Cardiac fibroblast (primary cell): ENCODE measurements around the gene TPD52L3.
A peak's percentile ranks its signal among the peaks of the same experiment; 100 is the strongest.

Source experiments
- DNase-seq, 2 donors: peaks; one replicate each; pipeline versions ENCODE4 v3.0.0 to v3.0.0-alpha.2; 2010; ENCODE audit warnings: low read depth in 2 of 2
- H3K4me3 ChIP-seq, 2 donors: replicated peaks in 1 of 2; 1 replicate in 1 of 2; 2 replicates in 1 of 2; pipeline ENCODE4 v1.5.1; 2011; ENCODE audit warnings: low read depth in 2 of 2, low read length in 2 of 2, mild to moderate bottlenecking in 2 of 2, moderate library complexity in 1 of 2
- CTCF ChIP-seq: IDR thresholded peaks from one replicate; pipeline ENCODE4 v1.5.1; 2011; ENCODE audit warnings: low read depth, mild to moderate bottlenecking, low read length, inconsistent platforms

The TPD52L3 gene

GRCh38 chr9:6356904-6357303 lies 28.7 kb downstream of the TPD52L3 start:
- no peak for TF ChIP-seq CTCF
- DNase-seq, result no peak
- H3K4me3 ChIP-seq, result no peak overlapping the region

- DNase-seq, result peak; percentile 20 to 49
- H3K4me3 ChIP-seq, result no peak overlapping the region
- no peak for TF ChIP-seq CTCF
Measured at GRCh38 chr9:6367128-6367890, 39.1 kb downstream of the TPD52L3 start.

GRCh38 chr9:6368831-6369230 lies 40.7 kb downstream of the TPD52L3 start:
- no peak for DNase-seq
- TF ChIP-seq CTCF, result no peak
- no peak overlapping the region for H3K4me3 ChIP-seq
